GM12873 (cell line): ENCODE data around the gene PET100.

ENCODE experiments used
- TF ChIP-seq, protein P1 (sequence below): IDR thresholded peaks from 2 replicates; pipeline ENCODE4 v1.5.1; 2012; ENCODE audit warnings: low read depth, mild to moderate bottlenecking, moderate library complexity, low read length, control low read depth; ENCODE audit not compliant: insufficient read depth; ENCODE audit errors: missing control alignments

Gene PET100

GRCh38 chr19:7614859-7615741 is 14.5 kb upstream of the PET100 start:
- TF ChIP-seq, protein P1, sequence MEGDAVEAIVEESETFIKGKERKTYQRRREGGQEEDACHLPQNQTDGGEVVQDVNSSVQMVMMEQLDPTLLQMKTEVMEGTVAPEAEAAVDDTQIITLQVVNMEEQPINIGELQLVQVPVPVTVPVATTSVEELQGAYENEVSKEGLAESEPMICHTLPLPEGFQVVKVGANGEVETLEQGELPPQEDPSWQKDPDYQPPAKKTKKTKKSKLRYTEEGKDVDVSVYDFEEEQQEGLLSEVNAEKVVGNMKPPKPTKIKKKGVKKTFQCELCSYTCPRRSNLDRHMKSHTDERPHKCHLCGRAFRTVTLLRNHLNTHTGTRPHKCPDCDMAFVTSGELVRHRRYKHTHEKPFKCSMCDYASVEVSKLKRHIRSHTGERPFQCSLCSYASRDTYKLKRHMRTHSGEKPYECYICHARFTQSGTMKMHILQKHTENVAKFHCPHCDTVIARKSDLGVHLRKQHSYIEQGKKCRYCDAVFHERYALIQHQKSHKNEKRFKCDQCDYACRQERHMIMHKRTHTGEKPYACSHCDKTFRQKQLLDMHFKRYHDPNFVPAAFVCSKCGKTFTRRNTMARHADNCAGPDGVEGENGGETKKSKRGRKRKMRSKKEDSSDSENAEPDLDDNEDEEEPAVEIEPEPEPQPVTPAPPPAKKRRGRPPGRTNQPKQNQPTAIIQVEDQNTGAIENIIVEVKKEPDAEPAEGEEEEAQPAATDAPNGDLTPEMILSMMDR: no peak

- TF ChIP-seq, protein P1: no peak
Observed at GRCh38 chr19:7617172-7617571, 12.4 kb upstream of the PET100 start.

DNA sequence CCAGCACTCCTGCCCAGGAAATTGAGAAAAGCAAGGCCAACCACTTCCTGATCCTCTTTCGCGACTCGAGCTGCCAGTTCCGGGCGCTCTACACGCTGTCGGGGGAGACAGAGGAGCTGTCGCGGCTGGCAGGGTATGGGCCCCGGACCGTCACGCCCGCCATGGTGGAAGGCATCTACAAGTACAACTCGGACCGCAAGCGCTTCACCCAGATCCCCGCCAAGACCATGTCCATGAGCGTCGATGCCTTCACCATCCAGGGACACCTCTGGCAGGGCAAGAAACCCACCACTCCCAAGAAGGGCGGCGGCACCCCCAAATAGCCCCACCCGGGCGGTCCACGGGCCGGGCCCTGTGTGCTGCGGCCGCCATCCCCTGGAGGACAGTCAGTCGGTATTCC is 11.9 kb upstream of the PET100 start:
- TF ChIP-seq, protein P1: no peak

- TF ChIP-seq, protein P1: no peak
Observed at GRCh38 chr19:7618348-7618747, 11.2 kb upstream of the PET100 start.

DNA sequence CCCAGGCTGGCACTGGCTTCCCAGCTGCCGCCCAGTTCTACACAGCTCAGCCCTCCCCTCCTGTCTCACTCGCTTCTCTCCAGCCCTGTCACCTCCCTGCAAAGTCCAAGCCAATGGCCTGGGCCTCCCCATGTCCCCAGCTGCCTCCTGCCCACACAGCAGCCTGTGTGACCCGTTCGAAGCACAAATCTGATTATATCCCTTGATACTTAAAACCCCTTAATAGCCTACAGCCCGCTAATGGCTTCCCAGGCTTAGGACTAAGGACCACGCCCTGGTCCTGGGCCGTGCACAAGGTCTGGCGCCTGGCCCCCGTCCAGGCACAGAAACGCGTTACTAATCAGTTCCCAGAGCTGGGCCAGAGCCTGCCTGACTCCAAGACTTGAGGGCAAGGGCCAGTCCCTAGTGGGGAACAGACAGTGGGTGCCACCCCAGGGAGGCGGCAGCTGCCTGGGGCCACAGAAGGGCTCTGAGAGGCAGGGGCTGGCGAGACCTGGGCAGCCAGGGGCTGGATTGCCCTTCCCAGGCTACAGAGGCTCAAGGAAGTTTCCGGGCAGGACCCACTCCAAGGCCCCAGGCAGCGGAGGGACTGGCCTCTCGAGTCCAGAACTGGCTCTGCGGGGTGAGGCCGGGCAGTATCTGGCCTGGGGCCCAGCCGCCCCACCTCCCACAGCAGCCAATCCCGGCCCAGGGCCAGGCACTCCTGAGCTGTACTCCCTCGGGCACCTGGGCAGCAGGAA is 10.7 kb upstream of the PET100 start:
- TF ChIP-seq, protein P1: no peak

- TF ChIP-seq, protein P1: no peak
Observed at GRCh38 chr19:7619671-7620441, 9.7 kb upstream of the PET100 start.
